NB4 (cell line): ENCODE results near the gene MICOS13.

Experiments
- CTCF ChIP-seq: IDR thresholded peaks from one replicate; pipeline ENCODE4 v1.5.1; 2012; ENCODE audit warnings: low read depth, low read length
- MYC ChIP-seq: IDR thresholded peaks from 2 replicates; pipeline ENCODE4 v1.6.1; 2011; ENCODE audit warnings: low read depth, low read length
- POLR2A ChIP-seq: IDR thresholded peaks from 2 replicates; pipeline ENCODE4 v1.6.1; 2011; ENCODE audit warnings: mild to moderate bottlenecking; ENCODE audit not compliant: insufficient read length; ENCODE audit errors: extremely low read depth

- TF ChIP-seq CTCF (no peak), POLR2A (no peak), MYC (no peak)
Observed at GRCh38 chr19:5652261-5652660, 28.1 kb downstream of the MICOS13 start.
